OCI-LY7 (cell line): ENCODE results near the gene PNKP. TPM values are rescaled to one million over a fixed set of nuclear protein-coding genes. Genes with fewer than 3 reads are reported as not detected.

Source experiments
- BruUV-seq: library from RNA; stranded (reverse); fragments of 400-500 nt; replicated peaks from 2 replicates; lab custom pipeline; 2021; lab: Mats Ljungman, UMichigan
- CTCF ChIA-PET: fragments of 300-600 bp; sonication (Branson Sonifier 250); formaldehyde crosslinking; loops from one replicate; lab custom pipeline; 2022; ENCODE audit warnings: antibody characterized with exemption; ENCODE audit not compliant: unreplicated experiment; lab: Charles Lee
- POLR2A ChIA-PET: fragments of 300-600 bp; sonication (Branson Sonifier 250); formaldehyde crosslinking; loops from one replicate; lab custom pipeline; 2022; ENCODE audit warnings: antibody characterized with exemption; lab: Charles Lee
- DNase-seq: peaks from one replicate; pipeline ENCODE4 v3.0.0-alpha.2; 2015; ENCODE audit warnings: low spot score
- H2AFZ ChIP-seq: fragments of 200-600 bp; sonication (generic), shearing (Covaris generic); 2 replicates; pipeline ENCODE4 v1.6.1; 2014; ENCODE audit warnings: mild to moderate bottlenecking, antibody characterized with exemption, low read length, moderate library complexity
- H3K27ac ChIP-seq: fragments of 200-600 bp; sonication (generic); 2 replicates; pipeline ENCODE4 v1.5.1; 2014; ENCODE audit warnings: mixed run types, low read depth, mild to moderate bottlenecking, moderate library complexity, low read length, inconsistent platforms; ENCODE audit not compliant: poor library complexity, severe bottlenecking
- H3K36me3 ChIP-seq: fragments of 200-600 bp; sonication (generic); 2 replicates; pipeline ENCODE4 v1.6.1; 2014; ENCODE audit warnings: mild to moderate bottlenecking, antibody characterized with exemption, low read length, moderate library complexity, mixed read lengths; ENCODE audit not compliant: insufficient read depth
- H3K4me1 ChIP-seq: fragments of 200-600 bp; sonication (generic); 2 replicates; pipeline ENCODE4 v1.5.1; 2014; ENCODE audit warnings: mild to moderate bottlenecking, low read length; ENCODE audit not compliant: insufficient read depth, poor library complexity, severe bottlenecking
- H3K4me2 ChIP-seq: fragments of 200-600 bp; sonication (generic); 2 replicates; pipeline ENCODE4 v1.6.1; 2014; ENCODE audit warnings: mild to moderate bottlenecking, low read length
- H3K4me3 ChIP-seq: fragments of 200-600 bp; sonication (generic); 2 replicates; pipeline ENCODE4 v1.5.1; 2014; ENCODE audit warnings: mild to moderate bottlenecking, low read depth, low read length; ENCODE audit not compliant: poor library complexity, severe bottlenecking
- H3K79me2 ChIP-seq: fragments of 200-600 bp; sonication (generic); 2 replicates; pipeline ENCODE4 v1.6.1; 2016; ENCODE audit warnings: low read depth, mild to moderate bottlenecking, low read length, moderate library complexity, mixed read lengths; ENCODE audit not compliant: insufficient read depth
- H3K9me2 ChIP-seq: fragments of 200-600 bp; sonication (generic); 2 replicates; pipeline ENCODE4 v1.6.1; 2016; ENCODE audit warnings: mild to moderate bottlenecking, low read length, mixed read lengths; ENCODE audit not compliant: insufficient read depth
- H3K9me3 ChIP-seq: fragments of 200-600 bp; sonication (generic); 2 replicates; pipeline ENCODE4 v1.6.1; 2014; ENCODE audit warnings: mild to moderate bottlenecking, mixed run types, low read length, mixed read lengths
- H4K20me1 ChIP-seq: fragments of 200-600 bp; sonication (generic); 2 replicates; pipeline ENCODE4 v1.6.1; 2014; ENCODE audit warnings: mild to moderate bottlenecking, antibody characterized with exemption, low read length, moderate library complexity, mixed read lengths; ENCODE audit not compliant: insufficient read depth
- CTCF ChIP-seq: fragments of 200-600 bp; sonication (generic); conservative IDR thresholded peaks from 2 replicates; pipeline ENCODE4 v1.5.1; 2014; ENCODE audit warnings: mild to moderate bottlenecking, antibody characterized with exemption, low read length, moderate library complexity, mixed read lengths
- EZH2phosphoT487 ChIP-seq: fragments of 200-600 bp; sonication (generic); IDR thresholded peaks from 2 replicates; pipeline ENCODE4 v1.6.1; 2018; ENCODE audit warnings: low read depth, borderline replicate concordance, mild to moderate bottlenecking, mixed run types, antibody characterized with exemption, low read length, moderate library complexity, mixed read lengths
- intact Hi-C: fragments of 100-400 bp; cut with micrococcal nuclease; formaldehyde crosslinking; loops from one replicate; pipeline ENCODE4 v1.10.0; 2022; ENCODE audit not compliant: unreplicated experiment
- total RNA-seq, 2 experiments: library from RNA; depleted of rRNA in 1 of 2; stranded (reverse); fragments of >200 nt in 1 of 2; shearing (Covaris generic) in 1 of 2; gene quantifications; 2 replicates each; pipeline ENCODE4 v1.2.3, GENCODE V29; 2014 to 2022

The PNKP gene
- total RNA-seq, 2 experiments from 2014 or later, result 90.9 to 118 TPM

GRCh38 chr19:49908480-49909420, 41.4 kb upstream of the PNKP start:
- H4K20me1 ChIP-seq, result peaks cover 10% of the 10 kb centered on the region; the same call in 1 of the 2 replicates
- peaks cover 79% of the 10 kb centered on the region for H3K36me3 ChIP-seq
- H3K4me2 ChIP-seq, result no peak overlapping the region
- ChIA-PET POLR2A (interaction anchor here (1.3 kb wide), 1 partner anchor 21 kb away, joined by 3 read pairs; the partner anchor contains the start of gene NUP62), CTCF (no interaction called here)
- H3K27ac ChIP-seq, result no peak overlapping the region
- H3K9me3 ChIP-seq, result no peaks in the 10 kb centered on the region
- TF ChIP-seq CTCF (no peak), EZH2phosphoT487 (no peak)
- peaks cover 46% of the 10 kb centered on the region for H3K4me1 ChIP-seq
- no peak for DNase-seq
- intact Hi-C loops, result no loop called here
- H2AFZ ChIP-seq, result no peak overlapping the region
- no TSS peak for BruUV-seq
- peaks cover 13% of the 10 kb centered on the region; the same call in 1 of the 2 replicates for H3K79me2 ChIP-seq
- no peak overlapping the region for H3K4me3 ChIP-seq
- no peaks in the 10 kb centered on the region for H3K9me2 ChIP-seq

GRCh38 chr19:49907745-49908446, 40.5 kb upstream of the PNKP start:
- no peak for DNase-seq

More at GRCh38 chr19:49907745-49908446, 40.5 kb upstream of the PNKP start:
- Histone ChIP-seq H3K9me3 (no peaks in the 10 kb centered on the region), H3K79me2 (peaks cover 13% of the 10 kb centered on the region; the same call in 1 of the 2 replicates), H3K4me3 (no peak overlapping the region), H4K20me1 (peaks cover 10% of the 10 kb centered on the region; the same call in 1 of the 2 replicates), H3K36me3 (peaks cover 71% of the 10 kb centered on the region), H3K4me2 (no peak overlapping the region), H3K9me2 (no peaks in the 10 kb centered on the region), H3K4me1 (peaks cover 52% of the 10 kb centered on the region), H2AFZ (no peak overlapping the region), H3K27ac (no peak overlapping the region)
- POLR2A ChIA-PET, result interaction anchor here (1.3 kb wide), 1 partner anchor 22 kb away, joined by 3 read pairs; the partner anchor contains the start of gene NUP62
- TF ChIP-seq EZH2phosphoT487, result no peak
- no peak for TF ChIP-seq CTCF
- intact Hi-C loops, result no loop called here
- CTCF ChIA-PET, result no interaction called here
- no TSS peak for BruUV-seq
